GM12878 (cell line): ENCODE results near the gene SLC19A1.

Experiments used
- CBX5 ChIP-seq: sonication (generic); IDR thresholded peaks from 2 replicates; pipeline ENCODE4 v1.6.1; 2016; ENCODE audit warnings: low read depth, moderate library complexity, mild to moderate bottlenecking, inconsistent platforms
- ESRRA ChIP-seq: IDR thresholded peaks from 2 replicates; pipeline ENCODE4 v1.6.1; 2012; ENCODE audit warnings: mild to moderate bottlenecking, low read length, improper control_type of control experiment
- EZH2 ChIP-seq: IDR thresholded peaks from 2 replicates; pipeline ENCODE4 v1.6.1; 2012; ENCODE audit warnings: low read depth, mild to moderate bottlenecking, control low read depth, inconsistent platforms, low read length, borderline replicate concordance; ENCODE audit not compliant: control insufficient read depth
- POLR2A ChIP-seq: IDR thresholded peaks from 2 replicates; pipeline ENCODE4 v1.6.1; 2011; ENCODE audit warnings: low read depth, mild to moderate bottlenecking, low read length
- SRF ChIP-seq, 2 experiments: IDR thresholded peaks; 2 replicates each; pipeline ENCODE4 v1.6.1; 2011; ENCODE audit warnings: low read depth in 2 of 2, low read length in 2 of 2, mild to moderate bottlenecking in 1 of 2, moderate library complexity in 1 of 2
- TF ChIP-seq, protein P1 (sequence below): fragments of 450-650 bp; IDR thresholded peaks from 2 replicates; pipeline ENCODE4 v1.6.1; 2016; ENCODE audit warnings: mild to moderate bottlenecking, moderate library complexity, borderline replicate concordance
- TF ChIP-seq, protein P2 (sequence below): fragments of 450-650 bp; IDR thresholded peaks from 2 replicates; pipeline ENCODE4 v1.6.1; 2017; ENCODE audit warnings: low read depth, mild to moderate bottlenecking, moderate library complexity
- TF ChIP-seq, protein P3 (sequence below), 3 experiments: IDR thresholded peaks in 2 of 3; conservative IDR thresholded peaks in 1 of 3; 2 replicates each; pipeline ENCODE4 v1.5.1; 2011; ENCODE audit warnings: low read depth in 3 of 3, low read length in 3 of 3, mild to moderate bottlenecking in 3 of 3, control low read depth in 2 of 3, moderate library complexity in 2 of 3, inconsistent platforms in 1 of 3, mixed read lengths in 1 of 3; ENCODE audit not compliant: control insufficient read depth in 2 of 3, insufficient read depth in 1 of 3; ENCODE audit errors: extremely low read depth in 1 of 3

DNA sequence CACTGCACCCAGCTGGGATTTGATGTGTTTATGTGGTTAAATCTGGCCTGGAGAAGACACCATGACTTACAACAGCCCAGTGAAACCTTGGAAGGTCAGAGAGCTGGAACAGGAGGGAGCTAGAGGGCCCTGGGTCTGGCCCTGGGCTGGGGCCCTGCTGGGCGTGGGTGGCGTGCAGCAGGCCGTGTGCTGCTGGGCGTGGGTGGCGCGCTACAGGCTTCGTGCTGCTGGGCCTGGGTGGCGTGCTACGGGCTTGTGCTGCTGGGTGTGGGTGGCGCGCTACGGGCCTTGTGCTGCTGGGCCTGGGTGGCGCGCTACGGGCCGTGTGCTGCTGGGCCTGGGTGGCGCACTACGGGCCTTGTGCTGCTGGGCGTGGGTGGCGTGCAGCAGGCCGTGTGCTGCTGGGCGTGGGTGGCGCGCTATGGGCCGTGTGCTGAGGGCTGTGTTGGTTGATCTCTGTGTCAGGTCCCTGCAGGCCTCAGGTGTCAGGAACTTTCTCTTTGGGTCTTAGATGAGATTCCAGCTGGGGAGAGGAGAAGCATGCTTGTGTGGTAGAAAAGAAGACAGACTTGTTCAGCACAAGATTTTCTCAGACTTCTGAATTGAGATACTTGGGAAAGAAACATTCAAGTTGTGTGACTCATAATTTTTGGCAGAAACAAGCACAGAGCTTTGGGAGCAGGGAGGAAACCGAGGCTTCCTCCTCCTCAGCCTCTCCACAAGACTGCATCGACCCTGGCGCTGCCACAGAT is 71.3 kb downstream of the SLC19A1 start:
- TF ChIP-seq, protein P1, sequence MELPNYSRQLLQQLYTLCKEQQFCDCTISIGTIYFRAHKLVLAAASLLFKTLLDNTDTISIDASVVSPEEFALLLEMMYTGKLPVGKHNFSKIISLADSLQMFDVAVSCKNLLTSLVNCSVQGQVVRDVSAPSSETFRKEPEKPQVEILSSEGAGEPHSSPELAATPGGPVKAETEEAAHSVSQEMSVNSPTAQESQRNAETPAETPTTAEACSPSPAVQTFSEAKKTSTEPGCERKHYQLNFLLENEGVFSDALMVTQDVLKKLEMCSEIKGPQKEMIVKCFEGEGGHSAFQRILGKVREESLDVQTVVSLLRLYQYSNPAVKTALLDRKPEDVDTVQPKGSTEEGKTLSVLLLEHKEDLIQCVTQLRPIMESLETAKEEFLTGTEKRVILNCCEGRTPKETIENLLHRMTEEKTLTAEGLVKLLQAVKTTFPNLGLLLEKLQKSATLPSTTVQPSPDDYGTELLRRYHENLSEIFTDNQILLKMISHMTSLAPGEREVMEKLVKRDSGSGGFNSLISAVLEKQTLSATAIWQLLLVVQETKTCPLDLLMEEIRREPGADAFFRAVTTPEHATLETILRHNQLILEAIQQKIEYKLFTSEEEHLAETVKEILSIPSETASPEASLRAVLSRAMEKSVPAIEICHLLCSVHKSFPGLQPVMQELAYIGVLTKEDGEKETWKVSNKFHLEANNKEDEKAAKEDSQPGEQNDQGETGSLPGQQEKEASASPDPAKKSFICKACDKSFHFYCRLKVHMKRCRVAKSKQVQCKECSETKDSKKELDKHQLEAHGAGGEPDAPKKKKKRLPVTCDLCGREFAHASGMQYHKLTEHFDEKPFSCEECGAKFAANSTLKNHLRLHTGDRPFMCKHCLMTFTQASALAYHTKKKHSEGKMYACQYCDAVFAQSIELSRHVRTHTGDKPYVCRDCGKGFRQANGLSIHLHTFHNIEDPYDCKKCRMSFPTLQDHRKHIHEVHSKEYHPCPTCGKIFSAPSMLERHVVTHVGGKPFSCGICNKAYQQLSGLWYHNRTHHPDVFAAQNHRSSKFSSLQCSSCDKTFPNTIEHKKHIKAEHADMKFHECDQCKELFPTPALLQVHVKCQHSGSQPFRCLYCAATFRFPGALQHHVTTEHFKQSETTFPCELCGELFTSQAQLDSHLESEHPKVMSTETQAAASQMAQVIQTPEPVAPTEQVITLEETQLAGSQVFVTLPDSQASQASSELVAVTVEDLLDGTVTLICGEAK = no peak
- TF ChIP-seq POLR2A (no peak), EZH2 (no peak), SRF (IDR thresholded peaks at IDR 0.05; ENCODE audit: low read depth in 2 of 2, low read length in 2 of 2) (no peak), ESRRA (no peak), CBX5 (no peak)
- TF ChIP-seq, protein P2, sequence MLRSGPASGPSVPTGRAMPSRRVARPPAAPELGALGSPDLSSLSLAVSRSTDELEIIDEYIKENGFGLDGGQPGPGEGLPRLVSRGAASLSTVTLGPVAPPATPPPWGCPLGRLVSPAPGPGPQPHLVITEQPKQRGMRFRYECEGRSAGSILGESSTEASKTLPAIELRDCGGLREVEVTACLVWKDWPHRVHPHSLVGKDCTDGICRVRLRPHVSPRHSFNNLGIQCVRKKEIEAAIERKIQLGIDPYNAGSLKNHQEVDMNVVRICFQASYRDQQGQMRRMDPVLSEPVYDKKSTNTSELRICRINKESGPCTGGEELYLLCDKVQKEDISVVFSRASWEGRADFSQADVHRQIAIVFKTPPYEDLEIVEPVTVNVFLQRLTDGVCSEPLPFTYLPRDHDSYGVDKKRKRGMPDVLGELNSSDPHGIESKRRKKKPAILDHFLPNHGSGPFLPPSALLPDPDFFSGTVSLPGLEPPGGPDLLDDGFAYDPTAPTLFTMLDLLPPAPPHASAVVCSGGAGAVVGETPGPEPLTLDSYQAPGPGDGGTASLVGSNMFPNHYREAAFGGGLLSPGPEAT = no peak
- TF ChIP-seq, protein P3, sequence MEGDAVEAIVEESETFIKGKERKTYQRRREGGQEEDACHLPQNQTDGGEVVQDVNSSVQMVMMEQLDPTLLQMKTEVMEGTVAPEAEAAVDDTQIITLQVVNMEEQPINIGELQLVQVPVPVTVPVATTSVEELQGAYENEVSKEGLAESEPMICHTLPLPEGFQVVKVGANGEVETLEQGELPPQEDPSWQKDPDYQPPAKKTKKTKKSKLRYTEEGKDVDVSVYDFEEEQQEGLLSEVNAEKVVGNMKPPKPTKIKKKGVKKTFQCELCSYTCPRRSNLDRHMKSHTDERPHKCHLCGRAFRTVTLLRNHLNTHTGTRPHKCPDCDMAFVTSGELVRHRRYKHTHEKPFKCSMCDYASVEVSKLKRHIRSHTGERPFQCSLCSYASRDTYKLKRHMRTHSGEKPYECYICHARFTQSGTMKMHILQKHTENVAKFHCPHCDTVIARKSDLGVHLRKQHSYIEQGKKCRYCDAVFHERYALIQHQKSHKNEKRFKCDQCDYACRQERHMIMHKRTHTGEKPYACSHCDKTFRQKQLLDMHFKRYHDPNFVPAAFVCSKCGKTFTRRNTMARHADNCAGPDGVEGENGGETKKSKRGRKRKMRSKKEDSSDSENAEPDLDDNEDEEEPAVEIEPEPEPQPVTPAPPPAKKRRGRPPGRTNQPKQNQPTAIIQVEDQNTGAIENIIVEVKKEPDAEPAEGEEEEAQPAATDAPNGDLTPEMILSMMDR (IDR thresholded peaks at IDR 0.05 in 2 of 3, conservative IDR thresholded peaks at IDR 0.05 in 1 of 3; ENCODE audit: control insufficient read depth in 2 of 3, extremely low read depth in 1 of 3, insufficient read depth in 1 of 3, low read depth in 3 of 3, low read length in 3 of 3) = no peak
